ENCODE data around the gene CHRNB2.
A peak's percentile ranks its signal among the peaks of the same experiment; 100 is the strongest.

Gene CHRNB2

GRCh38 chr1:154581766-154582165 lies 14.2 kb downstream of the CHRNB2 start:
- no peak for DNase-seq

- no peak for DNase-seq
Observed at GRCh38 chr1:154582885-154583284, 15.3 kb downstream of the CHRNB2 start.

GRCh38 chr1:154583773-154584172 lies 16.2 kb downstream of the CHRNB2 start:
- no peak for DNase-seq

- no peak for DNase-seq
Observed at GRCh38 chr1:154584267-154584994, 16.9 kb downstream of the CHRNB2 start.

GRCh38 chr1:154586231-154586630 lies 18.7 kb downstream of the CHRNB2 start:
- DNase-seq = no peak

- DNase-seq = no peak
Observed at GRCh38 chr1:154586641-154587040, 19.1 kb downstream of the CHRNB2 start.

- DNase-seq = no peak
Observed at GRCh38 chr1:154589780-154590179, 22.2 kb downstream of the CHRNB2 start.

GRCh38 chr1:154590756-154591155 lies 23.2 kb downstream of the CHRNB2 start:
- no peak for DNase-seq

GRCh38 chr1:154591206-154591605 lies 23.6 kb downstream of the CHRNB2 start:
- DNase-seq = no peak

- DNase-seq = no peak
Observed at GRCh38 chr1:154593390-154593789, 25.8 kb downstream of the CHRNB2 start.

- DNase-seq = no peak
Observed at GRCh38 chr1:154594811-154595210, 27.2 kb downstream of the CHRNB2 start.

- no peak for DNase-seq
Observed at GRCh38 chr1:154595621-154596020, 28.0 kb downstream of the CHRNB2 start.

GRCh38 chr1:154598871-154599635 lies 31.5 kb downstream of the CHRNB2 start:
- DNase-seq = no peak

GRCh38 chr1:154599658-154600057 lies 32.1 kb downstream of the CHRNB2 start:
- no peak for DNase-seq

GRCh38 chr1:154603317-154603716 lies 35.7 kb downstream of the CHRNB2 start:
- no peak for DNase-seq

- no peak for DNase-seq
Observed at GRCh38 chr1:154605534-154605933, 38.0 kb downstream of the CHRNB2 start.

GRCh38 chr1:154607106-154607608 lies 39.6 kb downstream of the CHRNB2 start:
- peak; percentile 18 for DNase-seq

GRCh38 chr1:154607609-154608396 lies 40.2 kb downstream of the CHRNB2 start, which contains the start of gene ADAR:
ADAR (minus strand) TSS chr1:154608186; CDS start chr1:154608006, 180 bp downstream.
- DNase-seq = peak; percentile 95

- peak; percentile 45 for DNase-seq
Observed at GRCh38 chr1:154608397-154609270, 41.1 kb downstream of the CHRNB2 start.

- DNase-seq = peak; percentile 60
Observed at GRCh38 chr1:154609398-154610380, 42.1 kb downstream of the CHRNB2 start.
